ENCODE data around the gene KLRB1.
"Not testable (repeated sequence)": the region's sequence is repeated elsewhere in the genome, so short reads cannot be mapped to it uniquely, and the experiment has no call there.

KLRB1 gene

GRCh38 chr12:9590441-9590840 lies 17.3 kb downstream of the KLRB1 start:
- Histone ChIP-seq H3K9ac (ENCODE audit: low read depth, low read length) (no peak overlapping the region), H3K9me3 (ENCODE audit: insufficient read depth, low read length, severe bottlenecking) (no peaks in the 10 kb centered on the region), H3K27ac (ENCODE audit: low read length) (no peak overlapping the region), H4K20me1 (ENCODE audit: insufficient read depth, low read length) (no peaks in the 10 kb centered on the region), H3K4me3 (ENCODE audit: low read depth in 1 of 2, low read length in 2 of 2) (no peak overlapping the region), H2AFZ (ENCODE audit: low read depth, low read length) (no peak overlapping the region), H3K79me2 (ENCODE audit: insufficient read depth, low read length) (no peaks in the 10 kb centered on the region), H3K4me2 (ENCODE audit: insufficient read depth, low read length) (no peak overlapping the region), H3K4me1 (ENCODE audit: insufficient read depth, low read length) (no peaks in the 10 kb centered on the region), H3K36me3 (ENCODE audit: insufficient read depth, low read length) (no peaks in the 10 kb centered on the region), H3K27me3 (ENCODE audit: insufficient read depth, low read length, poor library complexity) (no peaks in the 10 kb centered on the region)
- DNase-seq (no peak), ATAC-seq (ENCODE audit: insufficient read depth, low read depth) (no peak)
- TF ChIP-seq CTCF (IDR thresholded peaks at IDR 0.05; ENCODE audit: borderline replicate concordance, extremely low read depth, low read length, poor library complexity, severe bottlenecking) (no peak), EZH2 (IDR thresholded peaks at IDR 0.05; ENCODE audit: borderline replicate concordance, low read depth, low read length, severe bottlenecking) (no peak)

DNA sequence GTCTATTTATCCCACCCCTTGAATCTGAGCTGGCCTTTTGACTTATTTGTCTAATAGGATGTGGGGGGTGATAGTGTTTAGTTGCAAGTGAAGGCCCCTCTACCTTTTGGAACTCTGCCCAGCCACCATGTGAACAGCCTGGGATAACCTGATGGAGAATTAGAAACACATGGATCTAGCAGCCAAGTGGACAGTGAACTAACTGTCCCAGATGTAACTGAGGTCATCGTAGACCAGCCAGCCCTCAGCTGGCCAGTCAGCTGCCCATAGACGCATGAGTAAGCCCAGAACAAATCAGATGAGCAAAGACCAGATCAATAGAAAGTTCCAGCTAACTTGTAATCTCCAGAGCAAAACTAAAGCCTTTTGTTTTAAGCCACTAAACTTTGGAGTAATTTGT lies 19.0 kb downstream of the KLRB1 start:
- H3K27me3 ChIP-seq (ENCODE audit: insufficient read depth, low read length, poor library complexity): no peaks in the 10 kb centered on the region
- ATAC-seq (ENCODE audit: insufficient read depth, low read depth) (no peak), DNase-seq (no peak)
- no peak for TF ChIP-seq CTCF (IDR thresholded peaks at IDR 0.05; ENCODE audit: borderline replicate concordance, extremely low read depth, low read length, poor library complexity, severe bottlenecking)
- H3K4me1 ChIP-seq (ENCODE audit: insufficient read depth, low read length): no peaks in the 10 kb centered on the region
- no peaks in the 10 kb centered on the region for H3K79me2 ChIP-seq (ENCODE audit: insufficient read depth, low read length)
- H3K36me3 ChIP-seq (ENCODE audit: insufficient read depth, low read length): no peaks in the 10 kb centered on the region
- H3K4me3 ChIP-seq (ENCODE audit: low read depth in 1 of 2, low read length in 2 of 2): no peak overlapping the region
- H4K20me1 ChIP-seq (ENCODE audit: insufficient read depth, low read length): no peaks in the 10 kb centered on the region
- H3K9ac ChIP-seq (ENCODE audit: low read depth, low read length): no peak overlapping the region
- H3K27ac ChIP-seq (ENCODE audit: low read length): no peak overlapping the region
- no peaks in the 10 kb centered on the region for H3K9me3 ChIP-seq (ENCODE audit: insufficient read depth, low read length, severe bottlenecking)
- peak overlapping the region; percentile 13; the same call in 1 of the 2 replicates for H2AFZ ChIP-seq (ENCODE audit: low read depth, low read length)
- no peak overlapping the region for H3K4me2 ChIP-seq (ENCODE audit: insufficient read depth, low read length)

DNA sequence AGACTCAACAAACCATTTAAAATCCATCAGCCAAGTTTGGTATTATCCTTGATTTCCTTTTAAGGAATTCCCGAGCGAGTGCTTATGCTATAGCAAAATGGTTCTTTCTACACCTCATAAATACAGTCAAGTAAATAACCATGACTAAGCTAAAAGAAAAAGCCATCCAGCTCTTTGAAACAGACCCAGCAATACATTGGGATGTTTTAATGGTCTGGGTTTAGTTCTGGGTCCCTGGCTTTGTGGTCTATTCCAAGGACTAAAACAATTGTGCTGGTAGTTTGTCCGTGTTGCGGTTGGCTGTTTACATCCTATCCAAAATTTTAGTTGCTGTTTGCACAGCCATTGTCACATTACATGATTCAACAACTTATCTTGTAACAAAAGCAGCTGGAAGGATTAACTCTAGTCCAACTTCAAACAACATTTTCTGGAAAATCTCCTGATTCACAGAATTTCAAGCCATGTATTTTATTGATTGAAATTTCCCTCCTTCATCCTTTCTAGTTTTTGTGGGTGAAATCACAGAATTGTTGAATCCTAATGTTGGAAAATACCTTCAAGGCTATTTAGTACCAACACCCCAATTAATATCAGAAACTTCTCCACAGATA lies 19.6 kb downstream of the KLRB1 start:
- H3K9me3 ChIP-seq (ENCODE audit: insufficient read depth, low read length, severe bottlenecking): no peaks in the 10 kb centered on the region
- H4K20me1 ChIP-seq (ENCODE audit: insufficient read depth, low read length): no peaks in the 10 kb centered on the region
- DNase-seq: no peak
- no peak overlapping the region for H3K4me2 ChIP-seq (ENCODE audit: insufficient read depth, low read length)
- no peak overlapping the region for H3K9ac ChIP-seq (ENCODE audit: low read depth, low read length)
- H3K36me3 ChIP-seq (ENCODE audit: insufficient read depth, low read length): no peaks in the 10 kb centered on the region
- H3K79me2 ChIP-seq (ENCODE audit: insufficient read depth, low read length): no peaks in the 10 kb centered on the region
- no peak overlapping the region for H3K4me3 ChIP-seq (ENCODE audit: low read depth in 1 of 2, low read length in 2 of 2)
- no peak for TF ChIP-seq CTCF (IDR thresholded peaks at IDR 0.05; ENCODE audit: borderline replicate concordance, extremely low read depth, low read length, poor library complexity, severe bottlenecking)
- no peak for TF ChIP-seq EZH2 (IDR thresholded peaks at IDR 0.05; ENCODE audit: borderline replicate concordance, low read depth, low read length, severe bottlenecking)
- no peak overlapping the region for H2AFZ ChIP-seq (ENCODE audit: low read depth, low read length)
- no peaks in the 10 kb centered on the region for H3K4me1 ChIP-seq (ENCODE audit: insufficient read depth, low read length)
- H3K27ac ChIP-seq (ENCODE audit: low read length): no peak overlapping the region
- no peaks in the 10 kb centered on the region for H3K27me3 ChIP-seq (ENCODE audit: insufficient read depth, low read length, poor library complexity)
- no peak for ATAC-seq (ENCODE audit: insufficient read depth, low read depth)

DNA sequence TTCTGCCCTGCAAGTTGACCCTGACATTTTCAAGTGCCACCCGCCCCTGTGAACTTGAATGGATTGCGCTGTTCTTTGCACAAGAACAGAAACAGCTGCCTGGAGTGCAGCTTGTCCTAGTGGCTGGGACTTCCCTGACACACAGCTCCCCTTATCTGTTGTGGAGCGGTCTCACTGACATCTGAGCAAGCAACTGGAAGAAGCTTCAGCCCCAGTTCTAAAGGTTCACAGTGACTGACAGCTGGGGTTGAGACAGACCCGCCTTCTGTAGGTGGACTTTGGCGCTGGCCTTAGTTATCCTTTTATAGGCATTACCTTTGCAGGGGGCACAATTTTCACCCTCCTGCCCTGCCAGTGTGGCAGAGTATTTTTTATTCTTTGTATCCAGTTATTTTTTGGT lies 30.0 kb downstream of the KLRB1 start:
- not testable (repeated sequence) for H3K27ac ChIP-seq (ENCODE audit: low read length); H3K79me2 ChIP-seq (ENCODE audit: insufficient read depth, low read length); H4K20me1 ChIP-seq (ENCODE audit: insufficient read depth, low read length); H3K4me2 ChIP-seq (ENCODE audit: insufficient read depth, low read length); H3K27me3 ChIP-seq (ENCODE audit: insufficient read depth, low read length, poor library complexity); H3K9ac ChIP-seq (ENCODE audit: low read depth, low read length); DNase-seq; H2AFZ ChIP-seq (ENCODE audit: low read depth, low read length); ATAC-seq (ENCODE audit: insufficient read depth, low read depth); H3K4me3 ChIP-seq (ENCODE audit: low read depth in 1 of 2, low read length in 2 of 2); H3K9me3 ChIP-seq (ENCODE audit: insufficient read depth, low read length, severe bottlenecking); H3K36me3 ChIP-seq (ENCODE audit: insufficient read depth, low read length); H3K4me1 ChIP-seq (ENCODE audit: insufficient read depth, low read length)

- not testable (repeated sequence) for H3K4me1 ChIP-seq (ENCODE audit: insufficient read depth, low read length); ATAC-seq (ENCODE audit: insufficient read depth, low read depth); H3K4me2 ChIP-seq (ENCODE audit: insufficient read depth, low read length); DNase-seq; H2AFZ ChIP-seq (ENCODE audit: low read depth, low read length); H3K9ac ChIP-seq (ENCODE audit: low read depth, low read length); H3K79me2 ChIP-seq (ENCODE audit: insufficient read depth, low read length); H3K27ac ChIP-seq (ENCODE audit: low read length); H4K20me1 ChIP-seq (ENCODE audit: insufficient read depth, low read length); H3K4me3 ChIP-seq (ENCODE audit: low read depth in 1 of 2, low read length in 2 of 2); H3K36me3 ChIP-seq (ENCODE audit: insufficient read depth, low read length); H3K27me3 ChIP-seq (ENCODE audit: insufficient read depth, low read length, poor library complexity); H3K9me3 ChIP-seq (ENCODE audit: insufficient read depth, low read length, severe bottlenecking)
These were observed 40.6 kb downstream of the KLRB1 start for GRCh38 chr12:9567151-9567550.

GRCh38 chr12:9566113-9566512 lies 41.6 kb downstream of the KLRB1 start:
- not testable (repeated sequence) for H3K79me2 ChIP-seq (ENCODE audit: insufficient read depth, low read length); H3K27me3 ChIP-seq (ENCODE audit: insufficient read depth, low read length, poor library complexity); H3K27ac ChIP-seq (ENCODE audit: low read length); H2AFZ ChIP-seq (ENCODE audit: low read depth, low read length); ATAC-seq (ENCODE audit: insufficient read depth, low read depth); H3K4me3 ChIP-seq (ENCODE audit: low read depth in 1 of 2, low read length in 2 of 2); H3K36me3 ChIP-seq (ENCODE audit: insufficient read depth, low read length); DNase-seq; H4K20me1 ChIP-seq (ENCODE audit: insufficient read depth, low read length); H3K4me2 ChIP-seq (ENCODE audit: insufficient read depth, low read length); H3K9ac ChIP-seq (ENCODE audit: low read depth, low read length); H3K4me1 ChIP-seq (ENCODE audit: insufficient read depth, low read length); H3K9me3 ChIP-seq (ENCODE audit: insufficient read depth, low read length, severe bottlenecking)

Data from DND-41 (cell line).